Breast epithelium (tissue), 4 donors: ENCODE results near the gene SNX24. TPM values are rescaled to one million over a fixed set of nuclear protein-coding genes. Genes with fewer than 3 reads are reported as not detected.

Experiments
- DNase-seq, 2 donors: peaks; one replicate each; pipeline ENCODE4 v3.0.0-alpha.2; 2019; ENCODE audit warnings: low spot score in 2 of 2
- H3K27ac ChIP-seq, 2 donors: fragments of 200-600 bp; sonication (generic) in 1 of 2; one replicate each; pipeline ENCODE4 v1.5.1; 2016 to 2019; ENCODE audit warnings: mild to moderate bottlenecking in 1 of 2
- H3K27me3 ChIP-seq, 2 donors: fragments of 200-600 bp; sonication (generic) in 1 of 2; one replicate each; pipeline versions ENCODE4 v1.5.1 to v1.6.0; 2017 to 2019; ENCODE audit warnings: control low read depth in 1 of 2, mild to moderate bottlenecking in 1 of 2
- H3K36me3 ChIP-seq: fragments of 200-600 bp; one replicate; pipeline ENCODE4 v1.5.1; 2019
- H3K4me1 ChIP-seq, 2 donors: fragments of 200-600 bp; sonication (generic); one replicate each; pipeline ENCODE4 v1.5.1; 2016 to 2019; ENCODE audit warnings: control low read depth in 1 of 2
- H3K4me3 ChIP-seq, 3 donors: fragments of 200-600 bp; sonication (generic); 1 replicate in 2 of 3; 2 replicates in 1 of 3; pipeline ENCODE4 v1.5.1; 2016 to 2019; ENCODE audit warnings: mild to moderate bottlenecking in 3 of 3, moderate library complexity in 2 of 3
- H3K9me3 ChIP-seq, 2 donors: fragments of 200-600 bp; sonication (generic) in 1 of 2; one replicate each; pipeline ENCODE4 v1.5.1; 2016 to 2019; ENCODE audit warnings: control low read depth in 1 of 2
- CTCF ChIP-seq, 3 donors: fragments of 450-650 bp; IDR thresholded peaks; one replicate each; pipeline ENCODE4 v1.5.1; 2016 to 2017; ENCODE audit warnings: antibody characterized with exemption in 3 of 3, mild to moderate bottlenecking in 3 of 3, moderate library complexity in 3 of 3
- POLR2A ChIP-seq: fragments of 450-650 bp; IDR thresholded peaks from one replicate; pipeline ENCODE4 v1.6.1; 2016; ENCODE audit warnings: antibody characterized with exemption, mild to moderate bottlenecking, moderate library complexity
- POLR2AphosphoS5 ChIP-seq, 3 donors: sonication (generic); formaldehyde crosslinking; IDR thresholded peaks; one replicate each; pipeline ENCODE4 v1.6.1; 2017; ENCODE audit warnings: antibody characterized with exemption in 3 of 3
- intact Hi-C: fragments of 100-400 bp; cut with DNase I; formaldehyde crosslinking; loops from one replicate; pipeline ENCODE4 v1.15.1; 2023; ENCODE audit warnings: low total_unique reads
- total RNA-seq, 3 donors: library from RNA; depleted of rRNA; stranded (reverse); fragments of >200 nt; gene quantifications; one replicate each; pipeline ENCODE4 v1.1.0, GENCODE V29; 2016

The SNX24 gene
- total RNA-seq, 3 donors from 2014 or later = 13.1 to 18.4 (median 15.4) TPM

GRCh38 chr5:122842016-122842580 is 3.3 kb upstream of the SNX24 start:
- Histone ChIP-seq H3K9me3 (no peaks in the 10 kb centered on the region), H3K4me1 (no peaks in the 10 kb centered on the region), H3K27me3 (no peaks in the 10 kb centered on the region), H3K36me3 (no peaks in the 10 kb centered on the region), H3K27ac (no peak overlapping the region), H3K4me3 (no peak overlapping the region)
- no peak for DNase-seq
- intact Hi-C loops = no loop called here
- TF ChIP-seq CTCF (IDR thresholded peaks at IDR 0.05) = no peak

GRCh38 chr5:122844136-122844909 is 1.1 kb upstream of the SNX24 start:
- H3K27me3 ChIP-seq = no peaks in the 10 kb centered on the region
- H3K9me3 ChIP-seq = no peaks in the 10 kb centered on the region
- no peaks in the 10 kb centered on the region for H3K4me1 ChIP-seq
- DNase-seq = no peak
- TF ChIP-seq CTCF (IDR thresholded peaks at IDR 0.05) = no peak
- TF ChIP-seq POLR2A = no peak
- no peak for TF ChIP-seq POLR2AphosphoS5 (IDR thresholded peaks at IDR 0.05)
- H3K4me3 ChIP-seq = peak overlapping the region; percentile 98
- intact Hi-C loops = no loop called here
- H3K36me3 ChIP-seq = no peaks in the 10 kb centered on the region
- peak overlapping the region; percentile 91 to 98 for H3K27ac ChIP-seq

GRCh38 chr5:122844910-122845228 is 544 bp upstream of the SNX24 start:
- Histone ChIP-seq H3K4me1 (no peaks in the 10 kb centered on the region), H3K36me3 (no peaks in the 10 kb centered on the region), H3K9me3 (no peaks in the 10 kb centered on the region), H3K27ac (peak overlapping the region; percentile 91 to 98), H3K27me3 (no peaks in the 10 kb centered on the region), H3K4me3 (peak overlapping the region; percentile 98)
- intact Hi-C loops = no loop called here
- no peak for DNase-seq
- TF ChIP-seq POLR2A = no peak
- no peak for TF ChIP-seq POLR2AphosphoS5 (IDR thresholded peaks at IDR 0.05)
- TF ChIP-seq CTCF (IDR thresholded peaks at IDR 0.05) = no peak

- no peaks in the 10 kb centered on the region for H3K4me1 ChIP-seq
- intact Hi-C loops = no loop called here
- H3K4me3 ChIP-seq = peak overlapping the region; percentile 98
- TF ChIP-seq CTCF (IDR thresholded peaks at IDR 0.05) (no peak), POLR2A (no peak), POLR2AphosphoS5 (IDR thresholded peaks at IDR 0.05) (no peak)
- H3K27ac ChIP-seq = peak overlapping the region; percentile 91 to 98
- no peaks in the 10 kb centered on the region for H3K27me3 ChIP-seq
- H3K9me3 ChIP-seq = no peaks in the 10 kb centered on the region
- no peaks in the 10 kb centered on the region for H3K36me3 ChIP-seq
- no peak for DNase-seq
Measured at GRCh38 chr5:122846051-122846550, 688 bp downstream of the SNX24 start.

GRCh38 chr5:122847687-122848081 is 2.3 kb downstream of the SNX24 start:
- no peaks in the 10 kb centered on the region for H3K36me3 ChIP-seq
- TF ChIP-seq POLR2A (no peak), CTCF (IDR thresholded peaks at IDR 0.05) (no peak), POLR2AphosphoS5 (IDR thresholded peaks at IDR 0.05) (no peak)
- no peaks in the 10 kb centered on the region for H3K9me3 ChIP-seq
- intact Hi-C loops = no loop called here
- H3K27ac ChIP-seq = no peak overlapping the region
- no peak overlapping the region for H3K4me3 ChIP-seq
- no peak for DNase-seq
- H3K4me1 ChIP-seq = no peaks in the 10 kb centered on the region
- H3K27me3 ChIP-seq = no peaks in the 10 kb centered on the region
